IPS-20b (cell line): Measurements from ENCODE around the gene KLHL26.
A peak's percentile ranks its signal among the peaks of the same experiment; 100 is the strongest.

Experiments used
- H3K27ac ChIP-seq: one replicate; pipeline ENCODE4 v1.5.1; 2013; ENCODE audit warnings: low read length
- H3K27me3 ChIP-seq: 2 replicates; pipeline ENCODE4 v1.6.1; 2013; ENCODE audit warnings: mild to moderate bottlenecking, low read length, inconsistent platforms; ENCODE audit not compliant: insufficient read depth
- H3K36me3 ChIP-seq: 2 replicates; pipeline ENCODE4 v1.6.1; 2013; ENCODE audit warnings: low read depth, mild to moderate bottlenecking, inconsistent platforms, low read length, moderate library complexity; ENCODE audit not compliant: insufficient read depth
- H3K4me1 ChIP-seq: 2 replicates; pipeline ENCODE4 v1.6.1; 2013; ENCODE audit warnings: mild to moderate bottlenecking, control low read depth, inconsistent platforms, low read length, moderate library complexity; ENCODE audit not compliant: insufficient read depth
- H3K4me3 ChIP-seq: 2 replicates; pipeline ENCODE4 v1.5.1; 2013; ENCODE audit warnings: mild to moderate bottlenecking, low read length, inconsistent platforms
- H3K9ac ChIP-seq: 2 replicates; pipeline ENCODE4 v1.6.1; 2013; ENCODE audit warnings: low read depth, mild to moderate bottlenecking, inconsistent platforms, low read length, moderate library complexity
- H3K9me3 ChIP-seq: 2 replicates; pipeline ENCODE4 v1.6.1; 2013; ENCODE audit warnings: mild to moderate bottlenecking, low read depth, low read length, inconsistent platforms; ENCODE audit not compliant: insufficient read depth

KLHL26 gene

GRCh38 chr19:18604820-18605159 is 32.0 kb upstream of the KLHL26 start:
- peaks cover 93% of the 10 kb centered on the region for H3K27me3 ChIP-seq
- no peak overlapping the region for H3K27ac ChIP-seq
- no peak overlapping the region for H3K4me3 ChIP-seq
- H3K4me1 ChIP-seq = peaks cover 15% of the 10 kb centered on the region; the same call in 1 of the 2 replicates
- H3K36me3 ChIP-seq = no peaks in the 10 kb centered on the region
- H3K9ac ChIP-seq = no peak overlapping the region
- no peaks in the 10 kb centered on the region for H3K9me3 ChIP-seq

- H3K9me3 ChIP-seq = no peaks in the 10 kb centered on the region
- H3K36me3 ChIP-seq = no peaks in the 10 kb centered on the region
- no peak overlapping the region for H3K4me3 ChIP-seq
- no peak overlapping the region for H3K9ac ChIP-seq
- no peak overlapping the region for H3K27ac ChIP-seq
- H3K27me3 ChIP-seq = peaks cover 93% of the 10 kb centered on the region
- peaks cover 17% of the 10 kb centered on the region; the same call in 1 of the 2 replicates for H3K4me1 ChIP-seq
Observed at GRCh38 chr19:18605196-18605545, 31.7 kb upstream of the KLHL26 start.

DNA sequence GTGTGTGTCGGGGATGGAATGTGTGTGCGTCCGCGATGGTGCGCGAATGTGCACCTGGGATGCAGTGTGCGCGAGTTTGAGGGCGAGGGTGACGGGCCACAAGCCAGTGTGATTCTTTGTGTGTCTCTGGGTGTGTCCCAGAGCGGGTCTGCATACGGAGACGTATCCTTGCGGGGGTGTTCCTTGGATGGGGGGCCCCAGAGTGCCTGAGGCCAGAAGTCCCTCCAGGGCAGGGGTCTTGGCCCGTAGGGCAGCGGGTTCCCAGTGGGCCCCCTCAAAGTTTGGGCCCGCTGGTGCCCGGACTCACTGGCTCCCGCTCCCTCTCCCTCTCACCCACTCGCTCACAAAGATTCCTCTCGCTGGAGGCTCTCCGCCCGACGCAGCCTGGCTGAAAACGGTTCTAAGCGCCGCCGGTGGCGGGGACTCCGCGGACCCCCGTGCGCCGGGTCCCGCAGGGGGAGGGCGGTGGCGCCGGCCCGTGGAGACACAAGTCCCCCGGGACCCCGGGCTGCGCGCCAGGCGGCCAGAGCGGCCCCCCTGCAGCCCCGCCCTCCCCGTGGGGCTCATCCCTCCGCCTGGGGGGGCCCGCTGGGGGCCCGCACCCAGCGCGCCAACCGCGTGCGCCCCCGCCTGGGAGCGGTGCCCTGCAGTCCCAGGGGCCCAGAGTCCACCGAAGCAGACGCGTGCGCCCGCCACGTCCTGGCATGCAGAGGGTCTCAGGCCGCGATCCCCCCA is 31.1 kb upstream of the KLHL26 start:
- Histone ChIP-seq H3K4me1 (peaks cover 20% of the 10 kb centered on the region; the same call in 1 of the 2 replicates), H3K9ac (no peak overlapping the region), H3K4me3 (no peak overlapping the region), H3K27ac (no peak overlapping the region), H3K27me3 (peaks cover 97% of the 10 kb centered on the region), H3K36me3 (no peaks in the 10 kb centered on the region), H3K9me3 (no peaks in the 10 kb centered on the region)

- H3K4me3 ChIP-seq = no peak within 1 kb of the TSS
Observed at GRCh38 chr19:18606281-18607225, 30.3 kb upstream of the KLHL26 start, which contains the start of gene CRLF1. TSS of gene CRLF1 (minus strand) at chr19:18606799. CDS start at chr19:18606656, 143 bp downstream.

DNA sequence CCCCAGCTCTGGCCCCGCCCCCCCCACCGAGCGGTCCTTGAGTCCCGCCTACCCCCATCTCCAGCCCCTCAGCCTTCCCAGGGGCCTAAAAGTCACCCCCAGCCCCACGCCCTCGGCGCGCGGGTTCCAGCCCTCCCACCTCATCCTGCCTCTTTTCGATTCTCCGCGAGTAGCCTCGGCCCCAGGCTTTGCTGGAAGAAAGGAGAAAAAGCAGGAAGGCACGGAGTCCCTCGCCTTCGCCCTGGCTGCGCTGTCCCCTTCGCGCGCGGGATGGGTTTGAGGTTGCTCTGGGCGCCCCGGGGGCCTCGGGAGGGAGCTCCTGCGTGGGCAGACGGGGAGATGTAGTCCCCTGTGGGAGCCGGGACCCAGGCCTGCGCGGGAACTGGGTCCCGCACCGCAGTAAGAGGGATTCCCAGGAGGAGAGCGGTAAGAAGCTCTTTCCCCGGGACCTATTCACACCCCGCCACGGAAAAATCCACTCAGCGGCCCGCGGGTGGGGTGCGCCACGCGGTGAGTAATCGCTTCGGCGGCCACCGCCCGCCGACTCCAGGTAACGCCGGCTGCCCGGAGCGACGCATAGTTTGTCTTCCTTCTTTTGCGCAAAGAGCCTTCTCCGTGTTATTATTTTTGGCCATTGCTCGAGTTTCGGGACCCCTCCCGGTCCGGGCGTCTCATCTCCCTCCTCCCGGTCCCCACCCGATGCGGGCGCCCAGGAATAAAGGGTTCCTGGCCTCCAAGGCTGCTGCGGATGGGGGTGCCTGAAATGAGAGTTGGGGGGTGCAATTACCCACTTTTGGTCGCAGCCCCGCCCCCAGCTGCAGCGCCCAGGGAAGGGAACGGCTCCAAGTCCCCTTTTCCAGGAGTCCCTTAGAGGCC is 29.4 kb upstream of the KLHL26 start:
- Histone ChIP-seq H3K27me3 (peaks cover 97% of the 10 kb centered on the region), H3K27ac (no peak overlapping the region), H3K9me3 (no peaks in the 10 kb centered on the region), H3K9ac (no peak overlapping the region), H3K36me3 (no peaks in the 10 kb centered on the region), H3K4me1 (peaks cover 20% of the 10 kb centered on the region; the same call in 1 of the 2 replicates), H3K4me3 (no peak overlapping the region)

More at GRCh38 chr19:18606281-18607225, 30.3 kb upstream of the KLHL26 start, which contains the start of gene CRLF1:
- Histone ChIP-seq H3K27ac (no peak within 1 kb of the TSS), H3K36me3 (no peaks in the 10 kb centered on the region), H3K4me1 (peaks cover 20% of the 10 kb centered on the region; the same call in 1 of the 2 replicates), H3K27me3 (peaks cover 97% of the 10 kb centered on the region), H3K9me3 (no peaks in the 10 kb centered on the region), H3K9ac (no peak within 1 kb of the TSS)

- H3K4me1 ChIP-seq = peaks cover 21% of the 10 kb centered on the region; the same call in 1 of the 2 replicates
- no peak overlapping the region for H3K9ac ChIP-seq
- H3K27me3 ChIP-seq = peaks cover 97% of the 10 kb centered on the region
- no peaks in the 10 kb centered on the region for H3K9me3 ChIP-seq
- no peaks in the 10 kb centered on the region for H3K36me3 ChIP-seq
- no peak overlapping the region for H3K27ac ChIP-seq
- no peak overlapping the region for H3K4me3 ChIP-seq
Observed at GRCh38 chr19:18608102-18608804, 28.6 kb upstream of the KLHL26 start.

DNA sequence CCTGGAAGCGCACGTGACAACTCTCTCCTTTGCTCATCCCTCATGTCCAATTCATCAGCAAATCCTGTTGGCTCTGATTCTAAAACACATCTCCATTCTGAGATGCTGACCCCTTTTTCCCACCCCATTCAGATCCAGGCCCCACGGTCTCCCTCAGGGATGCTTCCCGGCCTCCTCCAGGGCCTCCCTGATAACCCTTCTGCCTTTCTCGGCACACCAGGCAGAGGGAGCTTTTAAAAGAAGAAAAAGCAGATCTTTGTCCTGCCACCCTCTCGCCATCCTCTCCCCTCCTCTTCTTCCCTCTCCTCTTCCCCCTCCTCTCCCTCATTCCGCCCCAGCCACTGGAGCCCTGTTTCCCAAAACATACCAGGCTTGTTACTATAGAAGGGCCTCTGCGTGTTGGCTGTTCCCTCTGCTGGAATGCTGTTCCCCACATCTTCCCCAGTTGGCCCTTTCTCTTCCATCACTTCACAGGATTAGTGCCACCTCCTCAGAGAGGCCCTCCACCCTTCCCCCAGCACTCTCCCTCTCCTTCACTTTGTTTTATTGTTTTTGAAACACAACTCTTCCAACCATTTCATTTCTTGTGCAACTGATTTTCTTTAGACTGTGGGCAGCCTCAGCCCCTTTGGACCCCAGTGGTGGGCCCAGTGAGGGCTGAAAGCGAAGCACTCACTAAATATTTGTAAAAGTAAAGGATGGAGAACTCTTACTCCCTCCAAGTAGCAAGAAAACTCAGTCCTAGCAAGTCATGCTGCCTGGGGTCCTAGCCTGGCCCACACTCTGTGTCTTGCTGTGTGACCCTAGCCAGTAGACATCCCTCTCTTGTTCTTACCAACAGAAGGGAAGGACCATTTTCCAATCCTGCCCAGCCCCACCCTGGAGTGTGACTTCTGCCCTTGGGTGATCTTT is 27.8 kb upstream of the KLHL26 start:
- Histone ChIP-seq H3K27me3 (peaks cover 97% of the 10 kb centered on the region), H3K4me1 (peaks cover 22% of the 10 kb centered on the region; the same call in 1 of the 2 replicates), H3K4me3 (no peak overlapping the region), H3K9ac (no peak overlapping the region), H3K27ac (no peak overlapping the region), H3K36me3 (no peaks in the 10 kb centered on the region), H3K9me3 (no peaks in the 10 kb centered on the region)

DNA sequence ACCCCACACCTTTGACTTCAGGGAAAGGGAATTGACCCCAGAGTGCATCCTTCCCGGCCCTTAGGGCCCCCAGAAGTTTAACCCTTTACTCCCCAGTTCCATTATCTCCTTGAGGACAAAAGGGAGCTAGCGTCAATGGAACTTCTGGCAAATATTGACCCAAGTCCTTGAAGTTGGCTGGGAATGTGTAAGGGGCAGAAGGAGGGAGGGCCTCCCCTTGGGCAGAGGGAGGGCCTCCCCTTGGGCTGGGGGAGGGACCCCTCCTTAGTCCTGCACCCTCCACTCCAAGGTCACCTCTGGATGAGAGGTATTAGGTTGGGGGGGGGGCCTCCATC is 27.1 kb upstream of the KLHL26 start:
- H3K9me3 ChIP-seq = no peaks in the 10 kb centered on the region
- H3K27ac ChIP-seq = no peak overlapping the region
- H3K36me3 ChIP-seq = no peaks in the 10 kb centered on the region
- H3K4me1 ChIP-seq = peaks cover 17% of the 10 kb centered on the region; the same call in 1 of the 2 replicates
- H3K27me3 ChIP-seq = peaks cover 97% of the 10 kb centered on the region
- no peak overlapping the region for H3K4me3 ChIP-seq
- no peak overlapping the region for H3K9ac ChIP-seq

- no peaks in the 10 kb centered on the region for H3K9me3 ChIP-seq
- H3K4me3 ChIP-seq = no peak overlapping the region
- no peak overlapping the region for H3K9ac ChIP-seq
- peaks cover 97% of the 10 kb centered on the region for H3K27me3 ChIP-seq
- peaks cover 17% of the 10 kb centered on the region; the same call in 1 of the 2 replicates for H3K4me1 ChIP-seq
- H3K27ac ChIP-seq = no peak overlapping the region
- H3K36me3 ChIP-seq = no peaks in the 10 kb centered on the region
Observed at GRCh38 chr19:18610245-18610555, 26.6 kb upstream of the KLHL26 start.

DNA sequence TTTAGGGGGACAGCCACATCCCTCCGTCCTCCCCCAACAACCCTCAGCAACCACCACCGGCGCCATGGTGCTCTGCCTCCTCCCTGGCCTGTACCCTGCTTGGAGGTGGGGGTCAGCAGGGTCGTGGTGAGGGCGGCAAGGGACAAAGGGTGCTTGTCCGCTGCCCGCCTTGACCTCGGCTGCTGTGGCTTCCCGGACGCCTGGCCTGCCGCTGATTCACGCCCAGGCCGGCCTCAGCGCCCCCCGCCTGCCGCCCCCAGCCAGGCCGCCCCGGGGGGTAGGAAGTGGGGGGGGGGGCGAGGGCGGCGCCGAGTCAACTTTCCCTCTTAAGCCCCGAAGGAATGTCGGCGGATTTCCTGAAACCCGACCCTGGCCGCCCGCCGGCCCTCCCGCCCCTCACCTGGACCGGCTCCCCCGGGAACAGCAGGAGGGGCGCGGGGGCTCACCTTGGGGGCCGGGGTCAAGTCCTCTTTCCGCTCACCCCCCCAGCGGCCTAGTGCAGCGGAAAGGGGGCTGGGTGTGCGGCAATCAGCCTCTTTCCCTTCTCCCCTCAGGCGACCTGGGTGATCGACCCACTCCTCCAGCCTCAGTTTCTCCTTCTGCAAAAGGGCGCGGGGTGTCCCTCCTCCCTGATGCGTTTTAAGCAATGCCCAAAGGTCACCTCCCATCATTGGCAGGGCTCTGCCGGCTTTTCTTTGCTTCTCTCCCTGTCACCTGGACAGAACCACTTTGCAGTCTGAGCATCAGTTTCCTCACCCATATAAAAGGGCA is 26.1 kb upstream of the KLHL26 start:
- peak overlapping the region; percentile 55 for H3K4me3 ChIP-seq
- H3K4me1 ChIP-seq = peaks cover 17% of the 10 kb centered on the region; the same call in 1 of the 2 replicates
- no peaks in the 10 kb centered on the region for H3K36me3 ChIP-seq
- H3K27me3 ChIP-seq = peaks cover 97% of the 10 kb centered on the region
- no peak overlapping the region for H3K9ac ChIP-seq
- no peaks in the 10 kb centered on the region for H3K9me3 ChIP-seq
- H3K27ac ChIP-seq = no peak overlapping the region
